C4-2B (cell line): Measurements from ENCODE around the gene DICER1.

Experiments used
- ZFX ChIP-seq: fragments of 450-650 bp; IDR thresholded peaks from 2 replicates; pipeline ENCODE4 v1.6.1; 2017
- TF ChIP-seq, protein P1 (sequence below): fragments of 450-650 bp; conservative IDR thresholded peaks from 2 replicates; pipeline ENCODE4 v1.5.1; 2017; ENCODE audit warnings: mild to moderate bottlenecking

DNA sequence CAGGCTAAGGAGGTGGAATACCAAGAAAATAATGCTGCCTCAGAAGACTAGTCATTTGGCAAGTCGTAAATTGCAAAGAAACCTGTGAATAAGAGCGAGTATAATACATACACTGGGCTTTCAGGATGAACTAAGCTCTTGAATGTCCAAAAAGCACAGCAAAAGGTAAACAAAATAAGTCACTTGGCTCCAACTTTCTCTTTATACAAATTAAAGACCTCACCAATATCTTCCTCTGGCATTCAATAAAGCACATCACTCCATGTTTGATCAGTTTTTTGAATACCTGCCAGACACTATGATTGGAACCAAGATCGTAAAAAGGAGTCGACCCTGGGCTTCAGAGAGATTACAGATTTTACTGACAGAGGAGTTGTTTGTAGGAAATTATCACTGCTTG is 3.5 kb downstream of the DICER1 start:
- TF ChIP-seq, protein P1, sequence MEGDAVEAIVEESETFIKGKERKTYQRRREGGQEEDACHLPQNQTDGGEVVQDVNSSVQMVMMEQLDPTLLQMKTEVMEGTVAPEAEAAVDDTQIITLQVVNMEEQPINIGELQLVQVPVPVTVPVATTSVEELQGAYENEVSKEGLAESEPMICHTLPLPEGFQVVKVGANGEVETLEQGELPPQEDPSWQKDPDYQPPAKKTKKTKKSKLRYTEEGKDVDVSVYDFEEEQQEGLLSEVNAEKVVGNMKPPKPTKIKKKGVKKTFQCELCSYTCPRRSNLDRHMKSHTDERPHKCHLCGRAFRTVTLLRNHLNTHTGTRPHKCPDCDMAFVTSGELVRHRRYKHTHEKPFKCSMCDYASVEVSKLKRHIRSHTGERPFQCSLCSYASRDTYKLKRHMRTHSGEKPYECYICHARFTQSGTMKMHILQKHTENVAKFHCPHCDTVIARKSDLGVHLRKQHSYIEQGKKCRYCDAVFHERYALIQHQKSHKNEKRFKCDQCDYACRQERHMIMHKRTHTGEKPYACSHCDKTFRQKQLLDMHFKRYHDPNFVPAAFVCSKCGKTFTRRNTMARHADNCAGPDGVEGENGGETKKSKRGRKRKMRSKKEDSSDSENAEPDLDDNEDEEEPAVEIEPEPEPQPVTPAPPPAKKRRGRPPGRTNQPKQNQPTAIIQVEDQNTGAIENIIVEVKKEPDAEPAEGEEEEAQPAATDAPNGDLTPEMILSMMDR: no peak
- TF ChIP-seq ZFX: no peak
